Right lobe of liver (tissue), 6 donors: ENCODE measurements around the gene SMIM27. TPM values are rescaled to one million over a fixed set of nuclear protein-coding genes. Genes with fewer than 3 reads are reported as not detected.

Experiments used
- ATAC-seq, 4 donors: fragments of 200-7000 bp; cut with Tn5 transposase; one replicate each; pipeline ENCODE4 v1.9.1; 2020; ENCODE audit warnings: mild to moderate bottlenecking in 4 of 4, moderate library complexity in 4 of 4
- DNase-seq, 3 donors: peaks; one replicate each; pipeline ENCODE4 v3.0.0-alpha.2; 2020
- H3K27ac ChIP-seq, 3 donors: fragments of 200-600 bp; one replicate each; pipeline ENCODE4 v1.8.0; 2022
- H3K27me3 ChIP-seq, 2 donors: fragments of 200-600 bp; one replicate each; pipeline ENCODE4 v1.8.0; 2022
- H3K36me3 ChIP-seq, 4 donors: fragments of 200-600 bp; sonication (generic) in 1 of 4; one replicate each; pipeline versions ENCODE4 v1.5.1 to v1.8.0; 2017 to 2022; ENCODE audit warnings: control low read depth in 1 of 4
- H3K4me1 ChIP-seq, 4 donors: fragments of 200-600 bp; sonication (generic) in 1 of 4; one replicate each; pipeline versions ENCODE4 v1.5.1 to v1.8.0; 2017 to 2022; ENCODE audit warnings: control low read depth in 1 of 4
- H3K4me3 ChIP-seq, 3 donors: fragments of 200-600 bp; one replicate each; pipeline ENCODE4 v1.8.0; 2022
- H3K9me3 ChIP-seq, 4 donors: fragments of 200-600 bp; sonication (generic) in 1 of 4; one replicate each; pipeline versions ENCODE4 v1.5.1 to v1.8.0; 2017 to 2022; ENCODE audit warnings: control low read depth in 1 of 4
- CTCF ChIP-seq, 4 donors: fragments of 200-600 bp in 3 of 4; fragments of 450-650 bp in 1 of 4; IDR thresholded peaks; one replicate each; pipeline versions ENCODE4 v1.5.1 to v1.8.0; 2016 to 2022; ENCODE audit warnings: antibody characterized with exemption in 4 of 4, mild to moderate bottlenecking in 2 of 4
- POLR2A ChIP-seq: fragments of 450-650 bp; IDR thresholded peaks from one replicate; pipeline ENCODE4 v1.6.1; 2017; ENCODE audit warnings: antibody characterized with exemption, mild to moderate bottlenecking
- WGBS: methylation state at CpG from one replicate; pipeline ENCODE4 v1.1.6; 2018; ENCODE audit warnings: low coverage, low lambda C conversion rate; ENCODE audit not compliant: insufficient coverage; ENCODE audit errors: missing lambda C conversion rate; 5-methylcytosine and 5-hydroxymethylcytosine counted together
- intact Hi-C, 2 donors: fragments of 100-400 bp; cut with DNase I; formaldehyde crosslinking; loops; one replicate each; pipeline versions ENCODE4 v1.11.2 to v1.14.1; 2022
- total RNA-seq, 6 experiments: library from RNA; depleted of rRNA in 2 of 6; stranded (reverse); fragments of >200 nt in 2 of 6; fragmentation: NEBNext Ultra II Directional in 3 of 6; extraction: Animal tissue kit (Norgen Biotek cat#: 25700) in 3 of 6; gene quantifications; one replicate each; pipeline versions ENCODE4 v1.1.0 to v1.2.4, GENCODE V29; 2016 to 2023
- donor health status: DM: no; HTN: yes; CAD: no.
- donor health status: DM: no; HTN: no; CAD: no.
- donor health status: DM: no; HTN: no; CAD: no.
- donor health status: DM: no; HTN: yes; CAD: no.
- donor health status: DM: no; HTN: yes; CAD: no.

SMIM27 gene
- total RNA-seq, 6 experiments from 2014 or later = 0.49 to 7.4 (median 2.9) TPM

GRCh38 chr9:32525709-32526030 is 26.5 kb upstream of the SMIM27 start:
- TF ChIP-seq CTCF (IDR thresholded peaks at IDR 0.05) (no peak), POLR2A (no peak)
- ATAC-seq (no peak), DNase-seq (no peak)
- H3K4me1 ChIP-seq = peaks cover 0 to 24% (median 9%) of the 10 kb centered on the region in 4 donors
- WGBS = 0% methylated on average over 4 of the region's 4 CpGs
- no peaks in the 10 kb centered on the region for H3K27me3 ChIP-seq
- H3K36me3 ChIP-seq = no peaks in the 10 kb centered on the region
- intact Hi-C loops = loop anchor here in 1 of 2 donors (5.0 to 10.0 kb wide), 2 partner anchors 91 to 148 kb away; no protein-coding TSS in a partner anchor
- H3K9me3 ChIP-seq = no peaks in the 10 kb centered on the region
- peak overlapping the region; percentile 65 to 74 (median 68) for H3K4me3 ChIP-seq
- H3K27ac ChIP-seq = peak overlapping the region; percentile 84 to 91 (median 87)

GRCh38 chr9:32526041-32526706 is 26.0 kb upstream of the SMIM27 start, which contains the start of gene RIGI:
TSS of gene RIGI (minus strand) at chr9:32526196. CDS start at chr9:32526166, 30 bp downstream.
- intact Hi-C loops = loop anchor here in 1 of 2 donors (5.0 to 10.0 kb wide), 2 partner anchors 91 to 149 kb away; no protein-coding TSS in a partner anchor

GRCh38 chr9:32526707-32527048 is 25.4 kb upstream of the SMIM27 start:
- peak overlapping the region; percentile 84 to 91 (median 87) for H3K27ac ChIP-seq
- intact Hi-C loops = loop anchor here in 1 of 2 donors (5.0 to 10.0 kb wide), 2 partner anchors 92 to 149 kb away; no protein-coding TSS in a partner anchor
- peak overlapping the region; percentile 65 to 74 (median 68) for H3K4me3 ChIP-seq
- H3K4me1 ChIP-seq = peaks cover 0 to 24% (median 9%) of the 10 kb centered on the region in 4 donors
- DNase-seq = no peak
- no peak for ATAC-seq
- H3K9me3 ChIP-seq = no peaks in the 10 kb centered on the region
- TF ChIP-seq POLR2A (no peak), CTCF (IDR thresholded peaks at IDR 0.05) (no peak)
- WGBS = 3% methylated on average over 2 of the region's 2 CpGs
- no peaks in the 10 kb centered on the region for H3K36me3 ChIP-seq
- no peaks in the 10 kb centered on the region for H3K27me3 ChIP-seq

More at GRCh38 chr9:32526041-32526706, 26.0 kb upstream of the SMIM27 start, which contains the start of gene RIGI:
- Histone ChIP-seq H3K27me3 (no peaks in the 10 kb centered on the region), H3K4me3 (peak within 1 kb of the TSS; percentile 65 to 74 (median 68)), H3K36me3 (no peaks in the 10 kb centered on the region), H3K9me3 (no peaks in the 10 kb centered on the region), H3K27ac (peak within 1 kb of the TSS; percentile 84 to 91 (median 87)), H3K4me1 (peaks cover 0 to 24% (median 9%) of the 10 kb centered on the region in 4 donors)
- 0% methylated on average over 32 of the region's 37 CpGs for whole genome bisulfite sequencing
- TF ChIP-seq CTCF (IDR thresholded peaks at IDR 0.05) (peak; percentile 48 to 66 (median 58)), POLR2A (peak; percentile 79)
- DNase-seq (peak; percentile 96 to 97 (median 97)), ATAC-seq (peak; percentile 92 to 96 (median 94))

- intact Hi-C loops = no loop called here
- no peaks in the 10 kb centered on the region for H3K4me1 ChIP-seq
Observed at GRCh38 chr9:32533336-32533735, 18.8 kb upstream of the SMIM27 start.

More at GRCh38 chr9:32533336-32533735, 18.8 kb upstream of the SMIM27 start:
- Histone ChIP-seq H3K27me3 (no peaks in the 10 kb centered on the region), H3K9me3 (no peaks in the 10 kb centered on the region), H3K27ac (no peak overlapping the region), H3K36me3 (no peaks in the 10 kb centered on the region), H3K4me3 (no peak overlapping the region)
- DNase-seq = no peak
- no peak for TF ChIP-seq POLR2A
- TF ChIP-seq CTCF (IDR thresholded peaks at IDR 0.05) = no peak
- WGBS = 100% methylated on average over 6 of the region's 6 CpGs
- no peak for ATAC-seq
